ENCODE results near the gene PBX2. TPM values are rescaled to one million over a fixed set of nuclear protein-coding genes. Genes with fewer than 3 reads are reported as not detected.

The PBX2 gene
- polyA plus RNA-seq, result 3.3 TPM

GRCh38 chr6:32190054-32190851 lies at the start of gene PBX2:
Gene PBX2, minus strand, starts transcription at chr6:32190202. Its CDS starts 287 bp downstream, at chr6:32189915.
- Mint-ChIP-seq H3K4me1 (peaks cover 41 to 44% (median 44%) of the 10 kb centered on the region in 3 donors), H3K4me3 (peak within 1 kb of the TSS; percentile 93 to 99 (median 96)), H3K9me3 (no peaks in the 10 kb centered on the region), H3K27me3 (no peaks in the 10 kb centered on the region), H3K36me3 (peaks cover 3% of the 10 kb centered on the region), H3K27ac (peak within 1 kb of the TSS; percentile 97 to 99 (median 98))

GRCh38 chr6:32239462-32239861 lies 49.5 kb upstream of the PBX2 start:
- Mint-ChIP-seq H3K4me3 (no peak overlapping the region), H3K27ac (no peak overlapping the region), H3K27me3 (no peaks in the 10 kb centered on the region), H3K4me1 (peaks cover 0 to 5% (median 2%) of the 10 kb centered on the region in 3 donors), H3K9me3 (peaks cover 0 to 2% (median 0%) of the 10 kb centered on the region in 3 donors), H3K36me3 (peaks cover 3% of the 10 kb centered on the region)

DNA sequence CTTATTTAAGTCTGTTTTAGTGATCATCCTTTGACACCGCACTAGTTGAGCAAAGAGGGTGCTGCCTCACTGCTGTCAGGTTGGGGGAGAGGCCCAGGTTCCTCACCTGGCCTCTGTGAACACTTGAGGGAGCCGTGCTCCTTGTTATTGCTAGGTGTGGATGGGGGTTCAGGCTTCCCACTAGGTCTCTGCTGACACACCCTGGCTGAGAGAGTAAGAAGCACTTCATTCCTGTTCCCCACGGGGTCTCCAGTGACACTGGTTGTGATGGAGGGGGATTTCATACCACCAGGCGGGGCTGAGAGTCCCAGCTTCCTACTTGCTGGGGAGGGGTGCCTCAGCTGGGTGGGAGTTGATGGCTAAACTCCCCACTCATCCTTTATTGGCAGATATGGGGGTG lies 44.9 kb upstream of the PBX2 start:
- H3K9me3 Mint-ChIP-seq, result peaks cover 0 to 2% (median 0%) of the 10 kb centered on the region in 3 donors
- peak overlapping the region in 1 of 3 donors; percentile 24 for H3K27ac Mint-ChIP-seq
- peaks cover 5% of the 10 kb centered on the region for H3K36me3 Mint-ChIP-seq
- H3K4me3 Mint-ChIP-seq, result no peak overlapping the region
- H3K4me1 Mint-ChIP-seq, result peaks cover 0 to 3% (median 0%) of the 10 kb centered on the region in 3 donors
- H3K27me3 Mint-ChIP-seq, result no peaks in the 10 kb centered on the region

DNA sequence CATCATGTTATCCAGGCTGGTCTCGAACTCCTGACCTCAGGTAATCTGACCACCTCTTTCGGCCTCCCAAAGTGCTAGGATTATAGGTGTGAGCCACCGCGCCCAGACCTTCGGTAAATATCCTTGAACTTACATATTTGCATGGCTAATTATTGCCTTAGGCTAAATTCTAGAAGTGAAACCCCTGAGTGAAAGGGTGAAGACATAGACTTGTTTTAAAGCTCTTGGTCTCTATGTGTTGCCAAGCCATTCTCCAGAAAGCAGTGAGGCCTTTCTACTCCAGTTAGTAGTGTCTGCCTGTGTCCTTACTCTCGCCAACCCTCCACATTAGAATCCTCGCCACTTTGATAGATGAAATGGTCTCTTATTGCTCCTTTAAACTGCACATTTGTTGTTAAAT lies 36.4 kb upstream of the PBX2 start:
- H3K27ac Mint-ChIP-seq, result peak overlapping the region; percentile 33 to 90 (median 68)
- H3K36me3 Mint-ChIP-seq, result no peaks in the 10 kb centered on the region
- H3K4me1 Mint-ChIP-seq, result peaks cover 29 to 52% (median 35%) of the 10 kb centered on the region in 3 donors
- peaks cover 0 to 1% (median 0%) of the 10 kb centered on the region in 3 donors for H3K9me3 Mint-ChIP-seq
- H3K4me3 Mint-ChIP-seq, result peak overlapping the region in 3 of 4 donors; percentile 22 to 81 (median 61)
- no peaks in the 10 kb centered on the region for H3K27me3 Mint-ChIP-seq

DNA sequence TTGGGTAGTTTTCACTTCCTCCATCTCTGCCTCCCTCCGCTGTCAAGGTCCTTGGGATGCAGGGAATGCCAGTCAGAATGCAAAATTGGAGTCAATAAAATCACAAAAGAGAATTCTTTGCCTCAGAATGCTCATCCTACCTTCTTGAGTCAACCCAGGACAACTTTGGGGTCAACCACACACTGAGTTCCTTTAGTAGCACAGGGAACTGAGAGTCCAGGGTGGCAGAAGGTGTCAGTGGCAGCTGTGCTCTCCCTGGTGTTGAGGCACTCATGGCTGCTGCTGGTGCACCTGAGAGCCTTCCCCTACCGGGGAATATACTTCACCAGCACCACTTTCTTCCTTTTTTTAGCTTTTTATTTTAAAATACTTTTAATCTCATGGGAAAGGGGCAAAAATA lies 34.7 kb upstream of the PBX2 start:
- peak overlapping the region; percentile 46 to 80 (median 76) for H3K27ac Mint-ChIP-seq
- H3K27me3 Mint-ChIP-seq, result no peaks in the 10 kb centered on the region
- no peaks in the 10 kb centered on the region for H3K36me3 Mint-ChIP-seq
- H3K4me1 Mint-ChIP-seq, result peaks cover 29 to 54% (median 37%) of the 10 kb centered on the region in 3 donors
- H3K9me3 Mint-ChIP-seq, result peaks cover 0 to 1% (median 0%) of the 10 kb centered on the region in 3 donors
- peak overlapping the region in 3 of 4 donors; percentile 36 to 77 (median 73) for H3K4me3 Mint-ChIP-seq

GRCh38 chr6:32223258-32224235 lies 33.5 kb upstream of the PBX2 start, which contains the start of gene NOTCH4:
Gene NOTCH4, minus strand, starts transcription at chr6:32224067. Its CDS starts 139 bp downstream, at chr6:32223928.
- Mint-ChIP-seq H3K27me3 (peaks cover 6% of the 10 kb centered on the region), H3K27ac (peak within 1 kb of the TSS; percentile 51 to 80 (median 76)), H3K4me3 (peak within 1 kb of the TSS in 3 of 4 donors; percentile 36 to 78 (median 73)), H3K36me3 (no peaks in the 10 kb centered on the region), H3K4me1 (peaks cover 28 to 52% (median 42%) of the 10 kb centered on the region in 3 donors), H3K9me3 (peaks cover 0 to 1% (median 0%) of the 10 kb centered on the region in 3 donors)

DNA sequence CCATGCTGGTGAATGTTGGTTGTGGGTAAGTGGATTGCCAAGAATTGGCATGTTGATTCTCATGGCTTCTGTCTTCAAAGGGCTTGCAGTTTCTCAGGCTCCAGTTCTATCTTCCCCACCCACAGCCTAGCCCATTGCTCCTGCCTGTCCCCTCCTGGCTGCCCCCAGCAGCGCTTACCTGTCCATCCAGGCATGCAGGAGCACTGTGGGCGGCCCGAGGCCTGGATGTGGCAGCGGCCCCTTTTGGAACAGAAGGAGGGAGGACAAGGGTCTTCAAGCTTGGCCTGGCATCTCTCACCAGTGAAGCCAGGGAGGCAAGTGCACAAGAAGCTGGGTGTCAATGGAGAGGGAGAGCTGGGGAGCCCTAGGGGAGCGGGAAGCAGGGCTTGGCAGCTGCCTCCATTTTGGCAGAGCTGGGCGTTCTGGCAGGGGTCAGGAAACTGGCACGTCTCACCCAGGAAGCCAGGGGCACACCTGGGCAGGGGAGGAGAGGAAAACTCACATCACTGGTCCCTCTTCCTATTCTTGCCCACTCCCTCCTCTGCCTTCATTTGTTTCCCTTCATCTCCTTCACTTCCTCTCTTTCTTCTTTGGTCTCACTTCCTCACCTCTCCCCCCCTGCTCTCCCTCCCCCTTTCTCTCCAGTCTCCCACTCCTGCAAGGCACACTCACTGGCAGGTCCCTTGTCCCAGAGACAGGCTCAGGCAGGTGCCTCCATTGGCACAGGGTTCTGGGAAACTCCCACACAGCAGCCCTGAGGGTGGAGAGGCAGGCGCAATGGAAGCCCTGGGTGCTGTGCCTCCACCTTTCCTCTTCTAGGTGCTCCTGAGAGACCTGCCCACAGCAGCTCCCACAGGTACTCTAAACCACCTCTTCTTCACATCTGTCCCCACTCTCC lies 32.6 kb upstream of the PBX2 start:
- Mint-ChIP-seq H3K27ac (peak overlapping the region in 2 of 3 donors; percentile 51 to 80), H3K27me3 (peaks cover 8% of the 10 kb centered on the region), H3K9me3 (no peaks in the 10 kb centered on the region), H3K36me3 (no peaks in the 10 kb centered on the region), H3K4me3 (peak overlapping the region in 2 of 4 donors; percentile 18 to 54), H3K4me1 (peaks cover 25 to 47% (median 44%) of the 10 kb centered on the region in 3 donors)

GRCh38 chr6:32220021-32220420 lies 30.0 kb upstream of the PBX2 start:
- Mint-ChIP-seq H3K27me3 (peaks cover 8% of the 10 kb centered on the region), H3K27ac (no peak overlapping the region), H3K4me1 (peaks cover 23 to 35% (median 32%) of the 10 kb centered on the region in 3 donors), H3K36me3 (no peaks in the 10 kb centered on the region), H3K4me3 (no peak overlapping the region), H3K9me3 (no peaks in the 10 kb centered on the region)

DNA sequence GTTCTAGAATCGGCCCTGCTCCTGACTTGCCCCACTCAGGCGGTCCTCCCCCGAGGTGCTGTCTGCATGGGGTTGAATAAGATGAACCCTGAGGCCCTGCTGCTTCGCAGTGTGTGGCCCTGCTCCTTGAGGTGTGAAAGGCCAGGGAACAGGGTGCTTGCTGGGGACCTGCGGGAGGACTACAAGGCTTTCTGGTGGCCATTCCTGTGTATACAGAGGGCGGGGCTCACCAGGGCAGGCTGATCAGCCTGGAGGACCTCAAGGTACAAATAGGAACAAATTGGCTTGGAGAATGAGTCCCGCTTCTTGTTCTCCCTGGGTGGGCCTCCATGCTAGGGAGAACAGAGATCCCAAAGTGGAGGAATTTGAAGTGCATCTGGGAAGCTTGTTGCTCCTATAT lies 28.2 kb upstream of the PBX2 start:
- Mint-ChIP-seq H3K4me3 (no peak overlapping the region), H3K9me3 (no peaks in the 10 kb centered on the region), H3K27ac (no peak overlapping the region), H3K27me3 (peaks cover 8% of the 10 kb centered on the region), H3K36me3 (no peaks in the 10 kb centered on the region), H3K4me1 (peaks cover 11 to 21% (median 21%) of the 10 kb centered on the region in 3 donors)

- Mint-ChIP-seq H3K27ac (no peak overlapping the region), H3K4me1 (peaks cover 2 to 15% (median 10%) of the 10 kb centered on the region in 3 donors), H3K27me3 (peaks cover 8% of the 10 kb centered on the region), H3K4me3 (peak overlapping the region in 1 of 4 donors; percentile 17), H3K36me3 (no peaks in the 10 kb centered on the region), H3K9me3 (no peaks in the 10 kb centered on the region)
Observed at GRCh38 chr6:32216998-32217397, 27.0 kb upstream of the PBX2 start.

GRCh38 chr6:32216285-32216684 lies 26.3 kb upstream of the PBX2 start:
- Mint-ChIP-seq H3K36me3 (no peaks in the 10 kb centered on the region), H3K27me3 (peaks cover 8% of the 10 kb centered on the region), H3K4me1 (peaks cover 2 to 10% (median 5%) of the 10 kb centered on the region in 3 donors), H3K4me3 (no peak overlapping the region), H3K9me3 (no peaks in the 10 kb centered on the region), H3K27ac (peak overlapping the region in 1 of 3 donors; percentile 59)

DNA sequence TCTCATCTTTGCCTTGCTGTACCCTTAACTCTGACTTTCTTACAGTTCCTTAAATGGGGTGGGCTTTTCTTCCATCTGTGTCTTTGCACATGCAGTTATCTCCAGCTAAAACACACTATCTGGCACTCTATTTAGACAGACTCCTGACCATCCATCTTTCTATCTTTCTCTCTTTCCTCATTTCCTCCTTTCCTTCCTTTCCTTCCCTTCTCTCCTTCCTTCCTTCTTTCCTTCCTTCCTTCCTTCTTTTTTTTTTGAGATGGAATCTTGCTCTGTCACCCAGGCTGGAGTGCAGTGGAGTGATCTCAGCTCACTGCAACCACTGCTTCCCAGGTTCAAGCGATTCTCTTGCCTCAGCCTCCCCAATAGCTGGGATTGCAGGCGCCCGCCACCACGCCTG lies 25.6 kb upstream of the PBX2 start:
- H3K27me3 Mint-ChIP-seq, result peaks cover 8% of the 10 kb centered on the region
- H3K4me1 Mint-ChIP-seq, result peaks cover 2 to 10% (median 5%) of the 10 kb centered on the region in 3 donors
- H3K36me3 Mint-ChIP-seq, result no peaks in the 10 kb centered on the region
- no peaks in the 10 kb centered on the region for H3K9me3 Mint-ChIP-seq
- no peak overlapping the region for H3K27ac Mint-ChIP-seq
- no peak overlapping the region for H3K4me3 Mint-ChIP-seq

DNA sequence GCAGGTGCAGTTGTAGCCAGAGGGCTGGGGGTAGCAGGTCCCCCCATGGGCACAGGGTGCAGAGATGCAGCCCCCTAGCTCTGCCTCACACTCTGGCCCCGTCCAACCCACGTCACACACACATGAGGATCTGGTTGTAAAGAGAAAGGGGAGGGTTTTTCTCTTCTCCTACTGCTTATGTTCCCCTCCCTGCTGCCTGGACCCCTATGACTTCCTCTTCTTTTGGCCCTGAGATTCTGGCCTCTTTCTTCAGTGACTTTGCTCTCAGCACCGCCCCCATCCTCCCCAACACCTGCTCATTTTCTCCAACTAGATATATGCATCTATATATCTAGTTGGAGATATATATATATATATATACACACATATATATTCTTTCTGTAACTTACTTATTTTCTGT lies 24.1 kb upstream of the PBX2 start:
- Mint-ChIP-seq H3K27ac (peak overlapping the region in 1 of 3 donors; percentile 28), H3K4me1 (peaks cover 3 to 10% (median 5%) of the 10 kb centered on the region in 3 donors), H3K36me3 (no peaks in the 10 kb centered on the region), H3K4me3 (no peak overlapping the region), H3K27me3 (peaks cover 8% of the 10 kb centered on the region), H3K9me3 (no peaks in the 10 kb centered on the region)

GRCh38 chr6:32213649-32214048 lies 23.6 kb upstream of the PBX2 start:
- Mint-ChIP-seq H3K9me3 (no peaks in the 10 kb centered on the region), H3K27me3 (peaks cover 3% of the 10 kb centered on the region), H3K27ac (no peak overlapping the region), H3K4me3 (no peak overlapping the region), H3K4me1 (peaks cover 3 to 6% (median 5%) of the 10 kb centered on the region in 3 donors), H3K36me3 (no peaks in the 10 kb centered on the region)
